GM15510 (cell line): ENCODE data around the gene RFWD3.

ENCODE experiments used
- POLR2A ChIP-seq: IDR thresholded peaks from 3 replicates; pipeline ENCODE4 v1.6.1; 2011; ENCODE audit warnings: borderline replicate concordance; ENCODE audit not compliant: insufficient read length; ENCODE audit errors: extremely low read depth

Gene RFWD3

GRCh38 chr16:74666425-74667254 is at the start of gene RFWD3:
Gene RFWD3 (minus strand): TSS chr16:74666877. CDS start chr16:74661449, 5,428 bp downstream.
- TF ChIP-seq POLR2A, result peak; percentile 87

- no peak for TF ChIP-seq POLR2A
Observed at GRCh38 chr16:74716355-74716754, 49.7 kb upstream of the RFWD3 start.

- no peak for TF ChIP-seq POLR2A
Observed at GRCh38 chr16:74713876-74714275, 47.2 kb upstream of the RFWD3 start.

GRCh38 chr16:74713325-74713724 is 46.6 kb upstream of the RFWD3 start:
- TF ChIP-seq POLR2A, result no peak

GRCh38 chr16:74711938-74712337 is 45.3 kb upstream of the RFWD3 start:
- no peak for TF ChIP-seq POLR2A

GRCh38 chr16:74710401-74710800 is 43.7 kb upstream of the RFWD3 start:
- no peak for TF ChIP-seq POLR2A

GRCh38 chr16:74709441-74709877 is 42.8 kb upstream of the RFWD3 start:
- TF ChIP-seq POLR2A, result no peak

- peak; percentile 58 for TF ChIP-seq POLR2A
Observed at GRCh38 chr16:74700438-74701225, 34.0 kb upstream of the RFWD3 start, which contains the start of gene MLKL. Gene MLKL (minus strand): TSS chr16:74700862. CDS start chr16:74695757, 5,105 bp downstream.

GRCh38 chr16:74700116-74700437 is 33.4 kb upstream of the RFWD3 start:
- TF ChIP-seq POLR2A, result no peak

GRCh38 chr16:74699666-74700065 is 33.0 kb upstream of the RFWD3 start:
- no peak for TF ChIP-seq POLR2A

- no peak for TF ChIP-seq POLR2A
Observed at GRCh38 chr16:74698222-74698621, 31.5 kb upstream of the RFWD3 start.

GRCh38 chr16:74695450-74696422 is 29.1 kb upstream of the RFWD3 start:
- peak; percentile 37 for TF ChIP-seq POLR2A

- TF ChIP-seq POLR2A, result no peak
Observed at GRCh38 chr16:74691093-74691855, 24.6 kb upstream of the RFWD3 start.

GRCh38 chr16:74682556-74682955 is 15.9 kb upstream of the RFWD3 start:
- TF ChIP-seq POLR2A, result no peak
